Breast epithelium (tissue), 3 donors: ENCODE data around the gene APOL4.

ENCODE experiments used
- POLR2AphosphoS5 ChIP-seq, 3 donors: sonication (generic); formaldehyde crosslinking; IDR thresholded peaks; one replicate each; pipeline ENCODE4 v1.6.1; 2017; ENCODE audit warnings: antibody characterized with exemption in 3 of 3
- TF ChIP-seq, protein P1 (sequence below), 3 donors: fragments of 450-650 bp; IDR thresholded peaks; one replicate each; pipeline ENCODE4 v1.5.1; 2016 to 2017; ENCODE audit warnings: antibody characterized with exemption in 3 of 3, mild to moderate bottlenecking in 3 of 3, moderate library complexity in 3 of 3

DNA sequence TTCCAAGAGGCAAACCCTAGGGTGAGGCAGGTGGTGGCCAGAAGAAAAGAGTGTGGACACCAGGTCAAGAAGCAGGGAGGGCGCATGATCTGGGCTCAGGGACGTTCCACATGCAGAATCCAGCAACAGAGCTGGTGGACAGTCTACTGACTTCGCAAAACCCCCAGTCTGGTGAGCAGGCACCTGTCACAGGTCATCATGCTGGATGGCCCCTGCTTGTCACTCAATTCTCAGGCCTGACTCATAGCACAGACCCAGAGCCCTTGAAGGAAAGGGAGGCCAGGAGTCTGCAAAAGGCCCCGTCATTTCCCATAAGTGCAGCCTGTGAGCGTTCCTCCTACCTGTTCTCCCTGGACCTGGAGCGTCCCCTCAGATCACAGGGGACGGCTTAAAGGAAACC is 18.2 kb downstream of the APOL4 start:
- TF ChIP-seq POLR2AphosphoS5 (IDR thresholded peaks at IDR 0.05), result no peak
- TF ChIP-seq, protein P1, sequence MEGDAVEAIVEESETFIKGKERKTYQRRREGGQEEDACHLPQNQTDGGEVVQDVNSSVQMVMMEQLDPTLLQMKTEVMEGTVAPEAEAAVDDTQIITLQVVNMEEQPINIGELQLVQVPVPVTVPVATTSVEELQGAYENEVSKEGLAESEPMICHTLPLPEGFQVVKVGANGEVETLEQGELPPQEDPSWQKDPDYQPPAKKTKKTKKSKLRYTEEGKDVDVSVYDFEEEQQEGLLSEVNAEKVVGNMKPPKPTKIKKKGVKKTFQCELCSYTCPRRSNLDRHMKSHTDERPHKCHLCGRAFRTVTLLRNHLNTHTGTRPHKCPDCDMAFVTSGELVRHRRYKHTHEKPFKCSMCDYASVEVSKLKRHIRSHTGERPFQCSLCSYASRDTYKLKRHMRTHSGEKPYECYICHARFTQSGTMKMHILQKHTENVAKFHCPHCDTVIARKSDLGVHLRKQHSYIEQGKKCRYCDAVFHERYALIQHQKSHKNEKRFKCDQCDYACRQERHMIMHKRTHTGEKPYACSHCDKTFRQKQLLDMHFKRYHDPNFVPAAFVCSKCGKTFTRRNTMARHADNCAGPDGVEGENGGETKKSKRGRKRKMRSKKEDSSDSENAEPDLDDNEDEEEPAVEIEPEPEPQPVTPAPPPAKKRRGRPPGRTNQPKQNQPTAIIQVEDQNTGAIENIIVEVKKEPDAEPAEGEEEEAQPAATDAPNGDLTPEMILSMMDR (IDR thresholded peaks at IDR 0.05), result no peak
